ENCODE measurements around the gene EFNA2. TPM values are rescaled to one million over a fixed set of nuclear protein-coding genes. Genes with fewer than 3 reads are reported as not detected.

EFNA2 gene
- total RNA-seq, 1 experiment from 2014 or later = 11.4 TPM

DNA sequence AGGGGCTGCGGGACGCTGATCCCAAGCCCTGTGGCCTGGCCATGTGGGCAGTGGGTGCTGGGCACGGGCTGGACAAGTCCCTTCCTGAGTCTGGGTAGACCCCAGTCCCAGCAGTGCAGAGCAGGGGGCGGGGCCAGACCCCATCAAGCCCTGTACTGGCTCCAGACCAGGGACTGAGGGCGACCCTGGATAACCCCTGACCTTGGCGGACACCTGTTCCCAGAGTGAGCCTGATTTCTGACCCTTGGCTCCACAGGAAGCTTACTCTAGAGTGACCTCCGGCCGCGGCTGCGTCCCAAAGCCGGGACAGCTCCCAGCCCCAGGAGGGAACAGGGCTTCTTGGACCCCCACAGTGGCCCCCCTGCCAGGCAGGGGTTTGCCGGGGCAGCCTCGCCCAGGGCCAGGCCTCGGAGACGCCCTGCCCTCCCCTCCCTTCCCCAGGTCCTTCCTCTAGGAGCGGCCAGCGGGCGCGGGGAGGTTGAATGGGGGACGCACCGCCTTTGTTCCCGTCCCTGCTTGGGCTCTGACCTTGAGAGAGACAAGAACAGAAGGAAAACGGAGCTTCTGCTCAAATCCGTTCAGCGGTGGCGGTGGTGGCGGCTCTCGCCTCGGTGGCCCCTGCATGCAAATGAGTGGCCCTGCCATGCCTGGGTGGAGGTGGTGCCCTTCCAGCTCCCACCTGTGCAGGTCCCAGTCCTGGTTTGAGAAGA is 2.3 kb upstream of the EFNA2 start (continued):
- TF ChIP-seq, protein P1, sequence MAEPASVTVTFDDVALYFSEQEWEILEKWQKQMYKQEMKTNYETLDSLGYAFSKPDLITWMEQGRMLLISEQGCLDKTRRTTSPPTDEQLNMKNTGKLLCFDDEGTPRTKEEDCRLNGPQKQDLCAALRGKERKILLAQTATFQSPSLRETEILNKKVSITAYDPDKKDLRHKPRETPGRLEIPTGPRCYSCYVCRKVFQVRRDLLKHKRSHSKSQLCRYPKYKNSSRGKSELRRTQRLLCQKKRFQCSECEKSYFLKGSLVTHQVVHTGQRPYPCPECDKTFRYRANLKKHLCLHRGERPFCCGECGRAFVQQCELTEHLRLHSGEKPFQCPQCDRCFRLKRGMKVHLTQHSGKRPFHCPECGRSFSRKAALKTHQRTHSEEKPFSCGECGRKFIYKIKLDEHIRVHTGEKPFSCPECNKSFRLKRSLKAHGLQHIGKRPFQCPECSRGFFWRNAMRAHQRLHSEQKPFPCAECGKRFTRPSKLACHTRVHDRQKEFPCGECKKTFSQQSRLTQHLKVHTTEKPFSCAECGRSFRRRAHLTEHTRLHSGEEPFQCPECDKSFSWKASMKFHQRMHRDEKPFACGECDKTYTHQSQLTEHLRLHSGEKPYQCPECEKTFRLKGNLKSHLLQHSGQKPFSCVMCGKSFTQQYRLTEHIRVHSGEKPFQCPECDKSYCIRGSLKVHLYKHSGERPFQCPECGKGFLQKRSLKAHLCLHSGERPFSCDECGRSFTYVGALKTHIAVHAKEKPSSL (CRISPR knock-in tag; conservative IDR thresholded peaks at IDR 0.05) = no peak
- TF ChIP-seq NR2C2 (CRISPR knock-in tag; IDR thresholded peaks at IDR 0.05) (no peak), ZNF121 (CRISPR knock-in tag; IDR thresholded peaks at IDR 0.05) (no peak), TP53 (CRISPR knock-in tag; IDR thresholded peaks at IDR 0.05) (no peak)
- TF ChIP-seq, protein P2, sequence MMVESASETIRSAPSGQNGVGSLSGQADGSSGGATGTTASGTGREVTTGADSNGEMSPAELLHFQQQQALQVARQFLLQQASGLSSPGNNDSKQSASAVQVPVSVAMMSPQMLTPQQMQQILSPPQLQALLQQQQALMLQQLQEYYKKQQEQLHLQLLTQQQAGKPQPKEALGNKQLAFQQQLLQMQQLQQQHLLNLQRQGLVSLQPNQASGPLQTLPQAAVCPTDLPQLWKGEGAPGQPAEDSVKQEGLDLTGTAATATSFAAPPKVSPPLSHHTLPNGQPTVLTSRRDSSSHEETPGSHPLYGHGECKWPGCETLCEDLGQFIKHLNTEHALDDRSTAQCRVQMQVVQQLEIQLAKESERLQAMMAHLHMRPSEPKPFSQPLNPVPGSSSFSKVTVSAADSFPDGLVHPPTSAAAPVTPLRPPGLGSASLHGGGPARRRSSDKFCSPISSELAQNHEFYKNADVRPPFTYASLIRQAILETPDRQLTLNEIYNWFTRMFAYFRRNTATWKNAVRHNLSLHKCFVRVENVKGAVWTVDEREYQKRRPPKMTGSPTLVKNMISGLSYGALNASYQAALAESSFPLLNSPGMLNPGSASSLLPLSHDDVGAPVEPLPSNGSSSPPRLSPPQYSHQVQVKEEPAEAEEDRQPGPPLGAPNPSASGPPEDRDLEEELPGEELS (CRISPR knock-in tag; IDR thresholded peaks at IDR 0.05) = no peak

DNA sequence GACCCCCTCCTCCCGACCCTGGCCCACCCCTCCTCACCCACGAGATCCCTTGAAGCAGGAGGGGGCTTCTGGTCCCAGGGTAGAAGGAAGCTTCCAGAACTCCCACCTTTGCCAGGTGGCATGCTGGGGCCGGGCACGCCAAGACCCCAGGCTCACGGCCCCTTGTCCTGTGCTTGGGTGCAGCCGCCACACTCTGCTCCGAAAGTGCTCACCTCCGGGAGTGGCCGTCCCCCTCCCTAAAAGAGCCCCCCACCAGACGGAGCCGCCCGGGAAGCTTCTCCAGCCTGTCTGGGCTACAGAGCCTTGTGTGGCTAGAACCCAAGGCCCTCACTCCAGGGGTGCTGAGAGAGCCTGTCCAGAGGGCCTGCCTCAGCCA is 1.8 kb upstream of the EFNA2 start:
- peaks cover 19% of the 10 kb centered on the region for H3K27me3 Mint-ChIP-seq (ENCODE audit: low read depth)
- ChIA-PET CTCF (interaction anchor here (1.3 to 2.8 kb wide), 2 partner anchors 9 to 39 kb away, joined by 5 to 15 read pairs; partner anchors contain the start of gene FAM174C), POLR2A (no interaction called here)
- DNase-seq (ENCODE audit: low spot score) = no peak
- ATAC-seq = no peak
- H3K9me3 Mint-ChIP-seq = no peaks in the 10 kb centered on the region
- peak overlapping the region; percentile 37 for H3K4me3 Mint-ChIP-seq
- no peak overlapping the region for H3K27ac Mint-ChIP-seq
- TF ChIP-seq, protein P3, sequence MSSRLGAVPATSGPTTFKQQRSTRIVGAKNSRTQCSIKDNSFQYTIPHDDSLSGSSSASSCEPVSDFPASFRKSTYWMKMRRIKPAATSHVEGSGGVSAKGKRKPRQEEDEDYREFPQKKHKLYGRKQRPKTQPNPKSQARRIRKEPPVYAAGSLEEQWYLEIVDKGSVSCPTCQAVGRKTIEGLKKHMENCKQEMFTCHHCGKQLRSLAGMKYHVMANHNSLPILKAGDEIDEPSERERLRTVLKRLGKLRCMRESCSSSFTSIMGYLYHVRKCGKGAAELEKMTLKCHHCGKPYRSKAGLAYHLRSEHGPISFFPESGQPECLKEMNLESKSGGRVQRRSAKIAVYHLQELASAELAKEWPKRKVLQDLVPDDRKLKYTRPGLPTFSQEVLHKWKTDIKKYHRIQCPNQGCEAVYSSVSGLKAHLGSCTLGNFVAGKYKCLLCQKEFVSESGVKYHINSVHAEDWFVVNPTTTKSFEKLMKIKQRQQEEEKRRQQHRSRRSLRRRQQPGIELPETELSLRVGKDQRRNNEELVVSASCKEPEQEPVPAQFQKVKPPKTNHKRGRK (CRISPR knock-in tag; IDR thresholded peaks at IDR 0.05; ENCODE audit: borderline replicate concordance) = no peak
- TF ChIP-seq, protein P4, sequence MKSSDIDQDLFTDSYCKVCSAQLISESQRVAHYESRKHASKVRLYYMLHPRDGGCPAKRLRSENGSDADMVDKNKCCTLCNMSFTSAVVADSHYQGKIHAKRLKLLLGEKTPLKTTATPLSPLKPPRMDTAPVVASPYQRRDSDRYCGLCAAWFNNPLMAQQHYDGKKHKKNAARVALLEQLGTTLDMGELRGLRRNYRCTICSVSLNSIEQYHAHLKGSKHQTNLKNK (CRISPR knock-in tag; IDR thresholded peaks at IDR 0.05) = no peak
- TF ChIP-seq, protein P5, sequence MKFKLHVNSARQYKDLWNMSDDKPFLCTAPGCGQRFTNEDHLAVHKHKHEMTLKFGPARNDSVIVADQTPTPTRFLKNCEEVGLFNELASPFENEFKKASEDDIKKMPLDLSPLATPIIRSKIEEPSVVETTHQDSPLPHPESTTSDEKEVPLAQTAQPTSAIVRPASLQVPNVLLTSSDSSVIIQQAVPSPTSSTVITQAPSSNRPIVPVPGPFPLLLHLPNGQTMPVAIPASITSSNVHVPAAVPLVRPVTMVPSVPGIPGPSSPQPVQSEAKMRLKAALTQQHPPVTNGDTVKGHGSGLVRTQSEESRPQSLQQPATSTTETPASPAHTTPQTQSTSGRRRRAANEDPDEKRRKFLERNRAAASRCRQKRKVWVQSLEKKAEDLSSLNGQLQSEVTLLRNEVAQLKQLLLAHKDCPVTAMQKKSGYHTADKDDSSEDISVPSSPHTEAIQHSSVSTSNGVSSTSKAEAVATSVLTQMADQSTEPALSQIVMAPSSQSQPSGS (CRISPR knock-in tag; IDR thresholded peaks at IDR 0.05; ENCODE audit: borderline replicate concordance, low read depth) = no peak
- no peak for TF ChIP-seq ZNF423 (CRISPR knock-in tag; IDR thresholded peaks at IDR 0.05)
- TF ChIP-seq, protein P6, sequence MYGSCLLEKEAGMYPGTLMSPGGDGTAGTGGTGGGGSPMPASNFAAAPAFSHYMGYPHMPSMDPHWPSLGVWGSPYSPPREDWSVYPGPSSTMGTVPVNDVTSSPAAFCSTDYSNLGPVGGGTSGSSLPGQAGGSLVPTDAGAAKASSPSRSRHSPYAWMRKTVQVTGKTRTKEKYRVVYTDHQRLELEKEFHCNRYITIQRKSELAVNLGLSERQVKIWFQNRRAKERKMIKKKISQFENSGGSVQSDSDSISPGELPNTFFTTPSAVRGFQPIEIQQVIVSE (CRISPR knock-in tag; IDR thresholded peaks at IDR 0.05; ENCODE audit: borderline replicate concordance) = no peak
- no peak for TF ChIP-seq NR3C1 (CRISPR knock-in tag; conservative IDR thresholded peaks at IDR 0.05; ENCODE audit: low read depth)
- TF ChIP-seq ETV6 (CRISPR knock-in tag; IDR thresholded peaks at IDR 0.05) = no peak
- TF ChIP-seq IRF2 (CRISPR knock-in tag; IDR thresholded peaks at IDR 0.05; ENCODE audit: borderline replicate concordance, low read depth) = no peak
- TF ChIP-seq, protein P7, sequence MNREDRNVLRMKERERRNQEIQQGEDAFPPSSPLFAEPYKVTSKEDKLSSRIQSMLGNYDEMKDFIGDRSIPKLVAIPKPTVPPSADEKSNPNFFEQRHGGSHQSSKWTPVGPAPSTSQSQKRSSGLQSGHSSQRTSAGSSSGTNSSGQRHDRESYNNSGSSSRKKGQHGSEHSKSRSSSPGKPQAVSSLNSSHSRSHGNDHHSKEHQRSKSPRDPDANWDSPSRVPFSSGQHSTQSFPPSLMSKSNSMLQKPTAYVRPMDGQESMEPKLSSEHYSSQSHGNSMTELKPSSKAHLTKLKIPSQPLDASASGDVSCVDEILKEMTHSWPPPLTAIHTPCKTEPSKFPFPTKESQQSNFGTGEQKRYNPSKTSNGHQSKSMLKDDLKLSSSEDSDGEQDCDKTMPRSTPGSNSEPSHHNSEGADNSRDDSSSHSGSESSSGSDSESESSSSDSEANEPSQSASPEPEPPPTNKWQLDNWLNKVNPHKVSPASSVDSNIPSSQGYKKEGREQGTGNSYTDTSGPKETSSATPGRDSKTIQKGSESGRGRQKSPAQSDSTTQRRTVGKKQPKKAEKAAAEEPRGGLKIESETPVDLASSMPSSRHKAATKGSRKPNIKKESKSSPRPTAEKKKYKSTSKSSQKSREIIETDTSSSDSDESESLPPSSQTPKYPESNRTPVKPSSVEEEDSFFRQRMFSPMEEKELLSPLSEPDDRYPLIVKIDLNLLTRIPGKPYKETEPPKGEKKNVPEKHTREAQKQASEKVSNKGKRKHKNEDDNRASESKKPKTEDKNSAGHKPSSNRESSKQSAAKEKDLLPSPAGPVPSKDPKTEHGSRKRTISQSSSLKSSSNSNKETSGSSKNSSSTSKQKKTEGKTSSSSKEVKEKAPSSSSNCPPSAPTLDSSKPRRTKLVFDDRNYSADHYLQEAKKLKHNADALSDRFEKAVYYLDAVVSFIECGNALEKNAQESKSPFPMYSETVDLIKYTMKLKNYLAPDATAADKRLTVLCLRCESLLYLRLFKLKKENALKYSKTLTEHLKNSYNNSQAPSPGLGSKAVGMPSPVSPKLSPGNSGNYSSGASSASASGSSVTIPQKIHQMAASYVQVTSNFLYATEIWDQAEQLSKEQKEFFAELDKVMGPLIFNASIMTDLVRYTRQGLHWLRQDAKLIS (CRISPR knock-in tag; IDR thresholded peaks at IDR 0.05; ENCODE audit: borderline replicate concordance) = no peak
- no peak for TF ChIP-seq SOX15 (CRISPR knock-in tag; IDR thresholded peaks at IDR 0.05)
- no peak for TF ChIP-seq RELA (CRISPR knock-in tag; IDR thresholded peaks at IDR 0.05; ENCODE audit: borderline replicate concordance)
- TF ChIP-seq, protein P8, sequence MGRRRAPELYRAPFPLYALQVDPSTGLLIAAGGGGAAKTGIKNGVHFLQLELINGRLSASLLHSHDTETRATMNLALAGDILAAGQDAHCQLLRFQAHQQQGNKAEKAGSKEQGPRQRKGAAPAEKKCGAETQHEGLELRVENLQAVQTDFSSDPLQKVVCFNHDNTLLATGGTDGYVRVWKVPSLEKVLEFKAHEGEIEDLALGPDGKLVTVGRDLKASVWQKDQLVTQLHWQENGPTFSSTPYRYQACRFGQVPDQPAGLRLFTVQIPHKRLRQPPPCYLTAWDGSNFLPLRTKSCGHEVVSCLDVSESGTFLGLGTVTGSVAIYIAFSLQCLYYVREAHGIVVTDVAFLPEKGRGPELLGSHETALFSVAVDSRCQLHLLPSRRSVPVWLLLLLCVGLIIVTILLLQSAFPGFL (CRISPR knock-in tag; IDR thresholded peaks at IDR 0.05; ENCODE audit: borderline replicate concordance) = no peak
- no peak for TF ChIP-seq ZNF396 (CRISPR knock-in tag; IDR thresholded peaks at IDR 0.05; ENCODE audit: borderline replicate concordance)
- TF ChIP-seq, protein P9, sequence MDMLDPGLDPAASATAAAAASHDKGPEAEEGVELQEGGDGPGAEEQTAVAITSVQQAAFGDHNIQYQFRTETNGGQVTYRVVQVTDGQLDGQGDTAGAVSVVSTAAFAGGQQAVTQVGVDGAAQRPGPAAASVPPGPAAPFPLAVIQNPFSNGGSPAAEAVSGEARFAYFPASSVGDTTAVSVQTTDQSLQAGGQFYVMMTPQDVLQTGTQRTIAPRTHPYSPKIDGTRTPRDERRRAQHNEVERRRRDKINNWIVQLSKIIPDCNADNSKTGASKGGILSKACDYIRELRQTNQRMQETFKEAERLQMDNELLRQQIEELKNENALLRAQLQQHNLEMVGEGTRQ (CRISPR knock-in tag; IDR thresholded peaks at IDR 0.05) = no peak
- no peak for TF ChIP-seq NR1H2 (CRISPR knock-in tag; IDR thresholded peaks at IDR 0.05)
- TF ChIP-seq JUN (CRISPR knock-in tag; IDR thresholded peaks at IDR 0.05) = no peak
- H3K36me3 Mint-ChIP-seq = no peaks in the 10 kb centered on the region
- H3K4me1 Mint-ChIP-seq = peaks cover 13% of the 10 kb centered on the region

Measured in WTC11 (cell line).